Parathyroid adenoma (tissue), 2 donors: ENCODE data around the gene KAZN.

Experiments
- H2AFZ ChIP-seq: fragments of 300-600 bp; sonication (generic); one replicate; pipeline ENCODE4 v1.7.0; 2017; ENCODE audit warnings: antibody characterized with exemption, mild to moderate bottlenecking
- H3K27ac ChIP-seq: fragments of 300-600 bp; sonication (generic); one replicate; pipeline ENCODE4 v1.7.0; 2017
- H3K27me3 ChIP-seq: fragments of 300-600 bp; sonication (generic); one replicate; pipeline ENCODE4 v1.7.0; 2017; ENCODE audit warnings: low read length; ENCODE audit not compliant: control insufficient read depth, insufficient read depth
- H3K36me3 ChIP-seq: fragments of 300-600 bp; sonication (generic); one replicate; pipeline ENCODE4 v1.7.0; 2017; ENCODE audit warnings: low read length; ENCODE audit not compliant: control insufficient read depth, insufficient read depth
- H3K4me1 ChIP-seq: fragments of 300-600 bp; sonication (generic); one replicate; pipeline ENCODE4 v1.7.0; 2017; ENCODE audit warnings: control low read depth
- H3K4me2 ChIP-seq: fragments of 300-600 bp; sonication (generic); one replicate; pipeline ENCODE4 v1.7.0; 2017; ENCODE audit warnings: low read length
- H3K4me3 ChIP-seq: fragments of 300-600 bp; sonication (generic); one replicate; pipeline ENCODE4 v1.7.0; 2017; ENCODE audit warnings: low read depth, low read length
- H3K79me2 ChIP-seq: fragments of 300-600 bp; sonication (generic); one replicate; pipeline ENCODE4 v1.7.0; 2017; ENCODE audit warnings: control low read depth
- H3K9ac ChIP-seq: fragments of 300-600 bp; sonication (generic); one replicate; pipeline ENCODE4 v1.7.0; 2017; ENCODE audit warnings: mild to moderate bottlenecking
- H3K9me3 ChIP-seq: fragments of 300-600 bp; sonication (generic); one replicate; pipeline ENCODE4 v1.7.0; 2017; ENCODE audit warnings: low read length; ENCODE audit not compliant: control insufficient read depth
- TF ChIP-seq, protein P1 (sequence below): fragments of 300-600 bp; sonication (generic); IDR thresholded peaks from one replicate; pipeline ENCODE4 v1.7.0; 2017; ENCODE audit warnings: antibody characterized with exemption, mild to moderate bottlenecking
- donor health status: primary hyperparathyroidism.

KAZN gene

DNA sequence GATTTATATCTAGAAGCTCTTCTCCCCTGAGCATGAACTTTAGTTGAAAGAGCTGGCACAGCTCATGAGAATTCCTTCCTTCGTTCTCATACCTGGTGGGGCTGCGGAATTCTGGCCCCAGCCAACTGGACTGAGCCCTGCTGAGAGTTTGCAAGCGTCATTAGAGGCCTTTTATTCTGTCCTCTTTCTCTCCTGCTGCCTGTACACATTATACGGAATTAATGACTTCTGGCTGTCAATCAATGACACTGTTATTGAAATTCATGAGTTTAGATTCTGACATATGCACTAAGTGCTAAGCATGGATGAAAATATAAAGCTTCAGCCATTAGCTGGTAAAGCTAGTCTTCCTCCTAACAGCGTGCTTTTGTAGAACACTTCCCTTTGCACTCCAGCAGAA, 27.5 kb downstream of the KAZN start:
- Histone ChIP-seq H3K4me2 (peak overlapping the region; percentile 1), H2AFZ (no peak overlapping the region), H3K79me2 (no peaks in the 10 kb centered on the region), H3K9ac (no peak overlapping the region), H3K4me3 (no peak overlapping the region), H3K4me1 (no peaks in the 10 kb centered on the region), H3K36me3 (no peaks in the 10 kb centered on the region), H3K27me3 (no peaks in the 10 kb centered on the region), H3K27ac (no peak overlapping the region), H3K9me3 (no peaks in the 10 kb centered on the region)
- TF ChIP-seq, protein P1, sequence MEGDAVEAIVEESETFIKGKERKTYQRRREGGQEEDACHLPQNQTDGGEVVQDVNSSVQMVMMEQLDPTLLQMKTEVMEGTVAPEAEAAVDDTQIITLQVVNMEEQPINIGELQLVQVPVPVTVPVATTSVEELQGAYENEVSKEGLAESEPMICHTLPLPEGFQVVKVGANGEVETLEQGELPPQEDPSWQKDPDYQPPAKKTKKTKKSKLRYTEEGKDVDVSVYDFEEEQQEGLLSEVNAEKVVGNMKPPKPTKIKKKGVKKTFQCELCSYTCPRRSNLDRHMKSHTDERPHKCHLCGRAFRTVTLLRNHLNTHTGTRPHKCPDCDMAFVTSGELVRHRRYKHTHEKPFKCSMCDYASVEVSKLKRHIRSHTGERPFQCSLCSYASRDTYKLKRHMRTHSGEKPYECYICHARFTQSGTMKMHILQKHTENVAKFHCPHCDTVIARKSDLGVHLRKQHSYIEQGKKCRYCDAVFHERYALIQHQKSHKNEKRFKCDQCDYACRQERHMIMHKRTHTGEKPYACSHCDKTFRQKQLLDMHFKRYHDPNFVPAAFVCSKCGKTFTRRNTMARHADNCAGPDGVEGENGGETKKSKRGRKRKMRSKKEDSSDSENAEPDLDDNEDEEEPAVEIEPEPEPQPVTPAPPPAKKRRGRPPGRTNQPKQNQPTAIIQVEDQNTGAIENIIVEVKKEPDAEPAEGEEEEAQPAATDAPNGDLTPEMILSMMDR: no peak

DNA sequence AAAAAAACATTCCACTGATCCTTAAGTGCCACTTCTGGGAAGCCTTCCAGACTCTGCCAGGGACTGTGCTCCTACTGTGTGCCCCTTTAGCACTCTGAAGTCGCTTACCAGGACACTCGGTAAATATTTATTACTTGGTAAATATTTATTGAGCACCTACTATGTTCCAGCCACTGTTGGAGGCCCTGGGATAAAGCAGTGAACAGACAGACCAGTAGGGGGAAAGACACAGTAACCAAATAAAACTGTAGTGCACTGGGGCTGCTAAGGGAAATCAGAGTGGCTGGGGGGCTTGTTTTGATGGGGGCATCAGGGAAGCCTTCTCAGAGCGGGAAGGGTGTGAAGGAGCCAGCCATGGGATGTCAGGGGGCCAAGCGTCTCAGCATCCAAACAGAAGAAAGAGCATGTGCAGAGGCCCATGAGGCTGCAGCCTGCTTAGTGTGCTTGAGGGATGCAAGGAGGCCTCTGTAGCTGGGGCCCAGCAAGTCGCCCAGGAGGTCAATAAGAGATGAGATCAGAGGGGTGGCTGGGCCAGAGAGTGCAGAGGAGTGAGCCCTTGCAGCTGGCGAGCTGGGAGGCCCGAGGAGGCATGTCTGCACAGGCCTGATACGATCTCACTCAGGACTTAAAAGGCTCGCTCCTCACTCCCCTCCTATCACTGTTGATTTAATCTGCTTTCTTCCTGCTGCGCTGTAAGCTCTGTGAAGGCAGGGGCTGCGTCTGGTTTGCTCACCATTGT, 28.6 kb downstream of the KAZN start:
- Histone ChIP-seq H3K9me3 (no peaks in the 10 kb centered on the region), H2AFZ (no peak overlapping the region), H3K36me3 (no peaks in the 10 kb centered on the region), H3K79me2 (no peaks in the 10 kb centered on the region), H3K4me3 (no peak overlapping the region), H3K27ac (no peak overlapping the region), H3K4me1 (no peaks in the 10 kb centered on the region), H3K4me2 (no peak overlapping the region), H3K9ac (no peak overlapping the region), H3K27me3 (no peaks in the 10 kb centered on the region)
- TF ChIP-seq, protein P1: no peak

DNA sequence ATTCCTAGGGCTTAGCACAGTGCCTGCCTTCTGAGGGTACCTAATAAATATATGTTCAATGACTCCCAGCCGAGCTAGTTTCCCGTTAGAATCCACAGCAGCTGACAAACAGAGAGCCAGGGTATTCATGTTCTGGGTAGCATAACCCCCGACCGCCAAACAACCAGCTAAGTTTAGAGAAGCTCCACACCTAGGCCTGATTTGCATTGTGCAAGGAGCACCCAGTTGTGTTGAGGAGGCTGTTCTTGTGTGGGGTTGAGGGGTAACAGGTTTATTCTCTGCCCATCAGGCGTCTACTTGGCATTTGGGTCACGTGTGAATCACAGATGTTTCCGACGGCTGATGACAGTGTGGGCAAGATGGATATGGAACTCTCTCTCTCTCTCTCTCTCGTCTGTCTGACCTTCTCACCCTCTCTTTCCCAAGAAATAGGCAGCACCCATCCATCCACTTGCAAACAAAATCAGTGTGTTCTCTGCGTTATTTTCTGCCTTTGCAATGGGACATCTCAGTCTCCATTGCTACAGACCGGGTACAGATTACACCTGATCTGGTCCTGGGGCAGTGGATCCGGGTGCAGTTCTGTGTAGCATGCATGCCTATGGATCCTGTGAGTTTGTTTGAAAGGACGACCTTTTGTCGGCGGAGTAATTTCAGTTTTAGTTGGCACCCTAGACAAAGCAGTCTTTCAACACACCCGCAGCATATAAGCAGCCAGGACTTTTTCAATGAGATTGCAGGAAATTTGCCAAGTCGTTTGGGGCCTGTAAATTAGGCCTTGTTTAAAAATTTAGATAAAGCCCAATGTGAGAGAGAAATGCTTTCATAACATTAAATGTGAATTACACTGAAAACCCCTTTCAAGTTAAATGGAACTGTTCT, 29.4 kb downstream of the KAZN start:
- H3K9ac ChIP-seq: no peak overlapping the region
- no peaks in the 10 kb centered on the region for H3K79me2 ChIP-seq
- H3K9me3 ChIP-seq: no peaks in the 10 kb centered on the region
- H3K36me3 ChIP-seq: no peaks in the 10 kb centered on the region
- H3K27ac ChIP-seq: no peak overlapping the region
- H3K4me3 ChIP-seq: no peak overlapping the region
- H3K27me3 ChIP-seq: no peaks in the 10 kb centered on the region
- no peak overlapping the region for H2AFZ ChIP-seq
- H3K4me2 ChIP-seq: peak overlapping the region; percentile 40
- H3K4me1 ChIP-seq: no peaks in the 10 kb centered on the region
- TF ChIP-seq, protein P1: no peak

DNA sequence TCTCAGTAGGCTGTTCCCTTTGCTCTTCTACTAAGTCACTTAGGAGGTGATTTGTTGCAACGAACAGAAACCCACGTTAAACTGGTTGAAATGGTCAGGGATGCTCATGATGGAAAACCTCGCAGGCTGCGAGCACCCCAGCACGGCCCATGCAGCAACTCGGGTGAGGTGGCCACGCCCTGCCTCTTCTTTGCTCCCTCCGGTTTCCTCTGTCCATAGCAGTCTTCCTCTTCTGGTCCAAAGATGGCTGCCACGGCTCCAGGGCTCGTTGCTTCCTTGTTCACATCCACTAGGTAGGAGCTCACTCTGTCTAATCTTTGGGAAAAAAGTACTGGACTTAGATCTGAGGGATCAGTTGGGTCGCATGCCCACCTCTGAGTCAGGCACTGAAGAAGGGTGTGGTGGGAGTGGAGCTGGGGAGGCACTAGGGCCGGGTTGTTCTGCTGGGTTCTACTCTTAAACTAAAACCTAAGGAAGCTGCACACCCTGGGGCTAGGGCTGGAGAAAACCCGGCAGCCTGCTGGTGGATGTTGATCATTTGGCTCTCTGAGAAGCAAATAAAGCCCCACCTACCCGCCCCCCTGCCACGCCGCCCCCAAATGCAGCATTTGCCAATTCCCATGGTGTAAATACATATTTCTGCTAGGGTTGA, 31.0 kb downstream of the KAZN start:
- Histone ChIP-seq H3K4me1 (no peaks in the 10 kb centered on the region), H2AFZ (no peak overlapping the region), H3K36me3 (no peaks in the 10 kb centered on the region), H3K9ac (no peak overlapping the region), H3K27ac (no peak overlapping the region), H3K4me3 (no peak overlapping the region), H3K9me3 (no peaks in the 10 kb centered on the region), H3K79me2 (no peaks in the 10 kb centered on the region), H3K27me3 (no peaks in the 10 kb centered on the region), H3K4me2 (no peak overlapping the region)
- TF ChIP-seq, protein P1: no peak
